ENCODE measurements around the gene DHX38. TPM values are rescaled to one million over a fixed set of nuclear protein-coding genes. Genes with fewer than 3 reads are reported as not detected.

The DHX38 gene
- total RNA-seq, 1 donor from 2014 or later: 98.1 TPM

DNA sequence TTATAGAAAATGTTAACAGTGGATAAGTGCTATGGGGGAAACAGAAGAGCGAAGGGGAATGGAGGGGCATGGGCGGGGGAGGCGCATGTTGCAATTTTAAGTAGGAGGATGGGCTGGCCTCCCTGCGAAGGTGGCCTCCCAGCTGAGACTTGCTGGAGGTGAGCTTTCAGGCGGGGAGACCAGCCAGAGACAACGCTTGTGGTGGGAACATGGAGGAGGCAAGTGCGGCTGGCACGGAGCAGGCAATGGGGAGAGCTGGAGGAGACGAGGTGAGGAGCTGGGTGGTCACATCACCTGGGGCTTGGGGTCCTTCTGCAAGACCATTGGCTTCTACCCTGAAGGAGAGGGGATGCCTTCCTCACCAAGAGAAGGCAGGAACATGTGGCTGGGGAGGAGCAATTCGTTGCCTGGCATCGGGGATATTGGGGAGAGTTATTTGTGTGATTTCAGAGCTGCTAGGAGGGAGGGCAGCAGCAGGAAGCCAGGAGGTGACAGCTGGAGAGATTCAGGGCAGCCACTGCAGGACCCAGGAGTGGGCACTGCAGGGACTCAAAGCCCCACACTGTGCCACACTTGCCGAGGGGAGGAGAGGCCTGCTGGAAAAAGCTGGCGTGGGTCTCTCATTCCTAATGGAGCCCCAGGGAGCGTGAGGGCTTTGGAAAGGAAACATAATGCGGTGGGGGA, 43.9 kb downstream of the DHX38 start:
- H3K27me3 Mint-ChIP-seq: no peaks in the 10 kb centered on the region
- no peak overlapping the region for H3K27ac Mint-ChIP-seq
- H3K4me1 Mint-ChIP-seq: no peaks in the 10 kb centered on the region
- intact Hi-C loops (cut with micrococcal nuclease): no loop called here
- H3K36me3 Mint-ChIP-seq (ENCODE audit: low read depth): no peaks in the 10 kb centered on the region
- DNase-seq: no peak
- no peak overlapping the region for H3K4me3 Mint-ChIP-seq
- no peaks in the 10 kb centered on the region for H3K9me3 Mint-ChIP-seq

DNA sequence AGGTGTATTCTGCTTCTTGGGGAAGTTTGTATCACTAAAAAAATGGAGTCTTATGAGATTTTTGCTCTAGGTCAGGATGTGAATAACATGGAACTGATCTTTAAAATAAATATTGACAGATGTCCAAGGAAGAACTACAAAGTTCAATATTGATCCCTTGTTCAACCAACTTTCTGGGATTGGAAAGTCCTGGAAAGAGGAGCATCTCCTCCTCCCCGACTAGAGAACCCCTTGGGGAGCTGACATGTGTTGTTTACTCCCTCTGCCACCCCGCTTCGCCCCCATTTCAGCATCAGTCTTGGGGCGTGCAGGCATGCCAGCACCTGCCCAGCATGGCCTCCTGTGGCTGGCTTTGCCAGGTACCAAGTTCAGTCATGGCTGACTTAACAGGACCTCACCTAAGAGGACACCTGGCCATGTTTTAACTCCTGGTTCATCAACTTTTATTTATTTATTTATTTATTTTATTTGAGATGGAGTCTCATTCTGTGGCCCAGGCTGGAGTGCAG, 44.5 kb downstream of the DHX38 start:
- peaks cover under 1% of the 10 kb centered on the region for H3K27me3 Mint-ChIP-seq
- no peaks in the 10 kb centered on the region for H3K9me3 Mint-ChIP-seq
- no peak overlapping the region for H3K4me3 Mint-ChIP-seq
- no peak overlapping the region for H3K27ac Mint-ChIP-seq
- H3K36me3 Mint-ChIP-seq (ENCODE audit: low read depth): no peaks in the 10 kb centered on the region
- H3K4me1 Mint-ChIP-seq: no peaks in the 10 kb centered on the region
- intact Hi-C loops (cut with micrococcal nuclease): no loop called here
- DNase-seq: no peak

DNA sequence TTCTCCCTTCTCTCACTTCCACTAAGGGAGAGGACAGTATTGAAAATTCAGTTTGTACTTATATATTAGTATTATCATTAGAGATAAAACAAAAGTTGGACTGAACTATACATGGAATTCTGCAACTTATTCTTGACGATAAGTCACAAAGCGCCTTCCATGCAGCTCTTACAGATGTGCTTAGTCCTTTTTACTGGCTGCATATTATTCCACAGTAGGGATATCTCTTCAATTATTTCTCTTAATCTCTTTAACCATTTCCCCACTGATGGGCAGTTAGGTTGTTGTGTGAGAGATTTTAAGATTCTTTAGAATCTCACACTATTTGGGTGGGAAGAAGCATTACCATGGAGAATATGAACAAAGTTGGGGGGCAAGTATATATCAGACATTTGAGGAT, 46.3 kb downstream of the DHX38 start:
- intact Hi-C loops (cut with micrococcal nuclease): no loop called here

DNA sequence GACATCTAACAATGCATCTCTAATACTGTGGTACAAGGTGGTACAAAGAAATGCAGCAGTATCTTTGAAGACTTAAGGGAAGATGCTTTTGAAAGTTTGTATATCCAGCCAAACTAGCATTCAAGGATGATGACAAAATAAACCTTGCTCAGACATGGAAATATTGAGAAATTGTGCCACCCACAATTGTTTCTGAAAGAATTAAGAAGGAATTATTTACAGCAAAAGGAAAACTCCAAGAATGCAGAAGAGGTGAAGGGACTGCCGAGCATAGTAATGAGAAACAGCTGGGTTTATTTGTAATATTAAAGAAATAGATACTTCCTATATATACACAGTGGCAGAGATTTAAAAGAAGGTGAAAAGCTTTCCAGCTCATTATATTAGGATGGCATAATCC, 48.8 kb downstream of the DHX38 start:
- intact Hi-C loops (cut with micrococcal nuclease): no loop called here
- peaks cover 4% of the 10 kb centered on the region for H3K9me3 Mint-ChIP-seq
- H3K36me3 Mint-ChIP-seq (ENCODE audit: low read depth): no peaks in the 10 kb centered on the region
- no peak overlapping the region for H3K4me3 Mint-ChIP-seq
- peaks cover 8% of the 10 kb centered on the region for H3K27me3 Mint-ChIP-seq
- H3K27ac Mint-ChIP-seq: no peak overlapping the region
- no peak for DNase-seq
- H3K4me1 Mint-ChIP-seq: no peaks in the 10 kb centered on the region

More for the DNA sequence above, 46.3 kb downstream of the DHX38 start:
- H3K4me1 Mint-ChIP-seq: no peaks in the 10 kb centered on the region
- no peak for DNase-seq
- H3K4me3 Mint-ChIP-seq: no peak overlapping the region
- H3K9me3 Mint-ChIP-seq: no peaks in the 10 kb centered on the region
- no peak overlapping the region for H3K27ac Mint-ChIP-seq
- no peaks in the 10 kb centered on the region for H3K36me3 Mint-ChIP-seq (ENCODE audit: low read depth)
- peaks cover 3% of the 10 kb centered on the region for H3K27me3 Mint-ChIP-seq

DNA sequence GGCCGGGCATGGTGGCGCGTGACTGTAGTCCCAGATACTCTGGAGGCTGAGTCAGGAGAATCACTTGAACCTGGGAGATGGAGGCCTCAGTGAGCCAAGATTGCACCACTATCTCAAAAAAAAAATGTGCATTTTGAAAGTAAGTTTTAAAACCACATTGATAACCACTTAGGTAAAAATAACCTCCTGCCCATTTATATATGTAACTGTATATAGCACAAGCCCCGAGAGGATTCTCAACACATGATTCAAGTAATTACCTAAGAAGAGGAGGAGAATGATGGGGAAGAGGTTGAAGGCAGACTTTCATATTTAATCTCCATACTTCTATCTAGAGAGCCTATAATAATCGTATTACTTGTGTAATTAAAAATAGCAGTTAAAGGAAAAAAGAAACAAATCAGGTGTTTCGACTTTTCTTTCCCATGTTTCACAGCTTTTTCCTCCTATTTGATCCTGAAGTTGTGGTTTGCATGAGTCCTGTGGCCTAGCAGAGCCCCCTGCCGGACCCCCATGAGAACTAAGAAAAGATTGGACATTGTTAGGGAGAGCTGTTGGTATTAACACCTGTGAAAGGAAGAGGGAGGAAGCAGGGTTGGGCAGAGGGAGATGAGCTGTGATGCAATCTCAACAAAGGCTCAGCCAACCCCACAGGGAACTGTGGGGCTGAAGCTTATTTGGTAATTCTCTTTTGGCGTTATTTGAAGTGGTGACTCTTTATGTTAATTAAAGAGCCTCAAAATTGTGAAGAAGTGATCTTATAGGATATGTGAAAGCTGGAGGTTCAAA, 56.2 kb downstream of the DHX38 start:
- intact Hi-C loops (cut with micrococcal nuclease): no loop called here
- peaks cover 6% of the 10 kb centered on the region for H3K9me3 Mint-ChIP-seq
- H3K27me3 Mint-ChIP-seq: peaks cover 6% of the 10 kb centered on the region
- H3K36me3 Mint-ChIP-seq (ENCODE audit: low read depth): no peaks in the 10 kb centered on the region
- H3K4me3 Mint-ChIP-seq: no peak overlapping the region
- no peak for DNase-seq
- H3K4me1 Mint-ChIP-seq: no peaks in the 10 kb centered on the region
- no peak overlapping the region for H3K27ac Mint-ChIP-seq

DNA sequence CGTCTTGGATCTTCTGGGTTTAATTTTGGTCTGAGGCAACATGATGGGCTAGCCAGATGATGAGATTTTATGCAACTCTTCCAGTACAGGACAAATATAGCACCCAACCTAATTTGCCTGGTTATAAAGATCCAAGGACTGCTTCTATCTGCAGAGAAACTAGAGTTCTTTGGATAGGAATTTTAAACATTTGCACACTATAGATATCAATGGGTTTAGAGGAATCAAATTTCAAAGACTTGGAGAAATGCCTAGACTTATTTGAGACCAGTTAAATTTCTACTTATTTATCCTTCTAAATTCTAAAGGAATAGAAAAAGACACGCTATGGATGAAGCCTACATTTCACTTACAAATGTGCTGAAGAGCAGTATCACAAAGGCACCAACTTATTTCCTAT, 65.7 kb downstream of the DHX38 start:
- H3K9me3 Mint-ChIP-seq: peaks cover 3% of the 10 kb centered on the region
- no peaks in the 10 kb centered on the region for H3K36me3 Mint-ChIP-seq (ENCODE audit: low read depth)
- intact Hi-C loops (cut with micrococcal nuclease): no loop called here
- no peaks in the 10 kb centered on the region for H3K4me1 Mint-ChIP-seq
- DNase-seq: no peak
- peaks cover 5% of the 10 kb centered on the region for H3K27me3 Mint-ChIP-seq
- no peak overlapping the region for H3K27ac Mint-ChIP-seq
- H3K4me3 Mint-ChIP-seq: no peak overlapping the region

DNA sequence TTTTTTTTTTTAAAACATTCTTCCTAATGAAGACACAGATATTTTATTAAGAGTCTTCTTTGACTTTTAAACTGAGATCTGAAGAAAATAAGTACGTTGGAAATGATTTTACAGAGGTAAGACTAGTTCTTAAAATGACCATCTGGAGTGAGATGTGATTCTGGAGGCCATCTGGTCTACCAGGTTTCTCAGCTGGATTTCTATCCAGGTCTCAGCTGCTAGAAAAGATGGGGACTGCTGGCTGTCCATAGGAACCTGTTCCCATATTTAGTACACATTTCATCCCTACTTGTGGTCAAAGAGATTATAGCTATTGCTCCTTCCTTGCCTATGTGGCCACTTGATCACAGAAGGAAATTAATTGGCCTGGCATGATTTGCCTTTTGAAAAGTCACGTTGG, 66.2 kb downstream of the DHX38 start:
- H3K9me3 Mint-ChIP-seq: peaks cover 3% of the 10 kb centered on the region
- intact Hi-C loops (cut with micrococcal nuclease): no loop called here
- DNase-seq: no peak
- no peaks in the 10 kb centered on the region for H3K36me3 Mint-ChIP-seq (ENCODE audit: low read depth)
- peaks cover 5% of the 10 kb centered on the region for H3K27me3 Mint-ChIP-seq
- no peaks in the 10 kb centered on the region for H3K4me1 Mint-ChIP-seq
- H3K4me3 Mint-ChIP-seq: no peak overlapping the region
- no peak overlapping the region for H3K27ac Mint-ChIP-seq

DNA sequence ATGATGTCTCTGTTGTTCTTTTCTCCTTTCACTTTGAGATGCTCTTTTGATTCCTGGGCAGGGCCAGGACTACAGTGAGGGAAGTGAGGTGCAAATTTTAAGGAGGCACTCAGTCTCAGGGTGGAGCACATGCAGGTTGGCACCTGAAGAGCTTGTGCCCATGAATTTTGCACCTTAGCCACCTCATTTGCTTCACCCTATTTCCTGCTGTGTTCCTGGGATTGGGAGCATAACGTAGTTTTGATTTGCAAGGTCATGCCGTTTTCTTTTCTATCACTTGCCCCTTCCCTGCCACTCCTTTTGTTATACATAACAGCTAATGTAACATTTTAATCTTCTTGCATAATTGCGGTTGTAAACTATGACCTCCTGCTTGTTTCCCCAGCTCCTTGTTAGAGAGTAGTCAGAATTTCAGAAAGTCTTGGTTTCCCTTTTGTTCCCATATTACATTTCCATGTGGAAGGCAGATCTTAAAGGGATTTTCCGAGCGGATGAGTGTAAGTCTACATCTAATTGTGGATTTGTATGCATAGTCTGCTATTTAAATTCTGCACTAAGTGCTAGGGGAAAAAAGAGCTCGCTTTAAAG, 68.6 kb downstream of the DHX38 start:
- H3K36me3 Mint-ChIP-seq (ENCODE audit: low read depth): no peaks in the 10 kb centered on the region
- no peaks in the 10 kb centered on the region for H3K4me1 Mint-ChIP-seq
- no peak overlapping the region for H3K4me3 Mint-ChIP-seq
- intact Hi-C loops (cut with micrococcal nuclease): no loop called here
- H3K27ac Mint-ChIP-seq: no peak overlapping the region
- no peak for DNase-seq
- H3K9me3 Mint-ChIP-seq: peaks cover 3% of the 10 kb centered on the region
- peaks cover 5% of the 10 kb centered on the region for H3K27me3 Mint-ChIP-seq

Other genes starting within 250 kb of the DHX38 start
- 16.7 and 19.3 TPM in 2 replicates for gene ATXN1L, start 247.9 kb upstream of the DHX38 start, total RNA-seq
- gene ZNF821, start 209.7 kb upstream of the DHX38 start, total RNA-seq: 5.9 and 6.5 TPM in 2 replicates
- 149 and 156 TPM in 2 replicates for gene IST1, start 198.3 kb upstream of the DHX38 start, total RNA-seq
- gene PKD1L3, start 93.4 kb upstream of the DHX38 start, total RNA-seq: not detected in 2 replicates
- 31.8 and 33.7 TPM in 2 replicates for gene DHODH, start 85.1 kb upstream of the DHX38 start, total RNA-seq
- not detected in 2 replicates for gene HP, start 39.3 kb upstream of the DHX38 start, total RNA-seq
- not detected in 2 replicates for gene HPR, start 30.6 kb upstream of the DHX38 start, total RNA-seq
- 23.4 and 23.7 TPM in 2 replicates for gene TXNL4B, start 227 bp upstream of the DHX38 start, total RNA-seq
- gene PMFBP1, start 78.3 kb downstream of the DHX38 start, total RNA-seq: 0.21 TPM in 1 of 2 replicates, not detected in the other